ENCODE measurements around the gene CFAP54. TPM values are rescaled to one million over a fixed set of nuclear protein-coding genes. Genes with fewer than 3 reads are reported as not detected.

Gene CFAP54
- total RNA-seq, 1 experiment from 2014 or later: 0.71 TPM

DNA sequence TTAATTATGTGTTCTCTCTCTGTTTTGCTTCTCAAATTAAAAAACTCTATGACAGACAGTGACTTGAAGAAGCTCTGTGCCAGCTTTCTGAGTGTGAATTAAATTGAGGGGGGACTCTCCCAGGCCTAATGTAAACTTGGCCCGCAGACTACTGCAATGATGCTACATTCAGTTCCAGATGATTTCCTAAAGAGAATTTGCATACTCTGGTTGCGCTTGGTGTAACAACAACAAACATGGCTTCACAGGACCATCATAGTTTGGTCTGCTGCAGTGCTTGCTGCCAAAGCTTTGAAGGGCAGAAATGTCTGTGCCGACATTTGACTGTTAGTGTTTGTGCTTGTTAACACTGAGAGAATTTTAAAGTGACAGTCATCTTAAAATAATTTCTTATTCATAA, 25.0 kb downstream of the CFAP54 start:
- no peaks in the 10 kb centered on the region for H3K36me3 ChIP-seq (ENCODE audit: insufficient read depth, low read length, poor library complexity, severe bottlenecking)
- CTCF ChIA-PET: interaction anchor here (1.5 kb wide), 1 partner anchor 299 kb away, joined by 3 read pairs; no protein-coding TSS in a partner anchor
- H3K27me3 ChIP-seq (replicated peaks; ENCODE audit: insufficient read depth, low read depth, low read length, poor library complexity): no peaks in the 10 kb centered on the region
- no peak for DNase-seq (ENCODE audit: low spot score)
- no peaks in the 10 kb centered on the region for H3K4me1 ChIP-seq (ENCODE audit: insufficient read depth, low read length, poor library complexity, severe bottlenecking)
- TF ChIP-seq, protein P1, sequence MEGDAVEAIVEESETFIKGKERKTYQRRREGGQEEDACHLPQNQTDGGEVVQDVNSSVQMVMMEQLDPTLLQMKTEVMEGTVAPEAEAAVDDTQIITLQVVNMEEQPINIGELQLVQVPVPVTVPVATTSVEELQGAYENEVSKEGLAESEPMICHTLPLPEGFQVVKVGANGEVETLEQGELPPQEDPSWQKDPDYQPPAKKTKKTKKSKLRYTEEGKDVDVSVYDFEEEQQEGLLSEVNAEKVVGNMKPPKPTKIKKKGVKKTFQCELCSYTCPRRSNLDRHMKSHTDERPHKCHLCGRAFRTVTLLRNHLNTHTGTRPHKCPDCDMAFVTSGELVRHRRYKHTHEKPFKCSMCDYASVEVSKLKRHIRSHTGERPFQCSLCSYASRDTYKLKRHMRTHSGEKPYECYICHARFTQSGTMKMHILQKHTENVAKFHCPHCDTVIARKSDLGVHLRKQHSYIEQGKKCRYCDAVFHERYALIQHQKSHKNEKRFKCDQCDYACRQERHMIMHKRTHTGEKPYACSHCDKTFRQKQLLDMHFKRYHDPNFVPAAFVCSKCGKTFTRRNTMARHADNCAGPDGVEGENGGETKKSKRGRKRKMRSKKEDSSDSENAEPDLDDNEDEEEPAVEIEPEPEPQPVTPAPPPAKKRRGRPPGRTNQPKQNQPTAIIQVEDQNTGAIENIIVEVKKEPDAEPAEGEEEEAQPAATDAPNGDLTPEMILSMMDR (conservative IDR thresholded peaks at IDR 0.05; ENCODE audit: low read depth, low read length): no peak
- TF ChIP-seq EZH2 (IDR thresholded peaks at IDR 0.05; ENCODE audit: borderline replicate concordance, low read depth, low read length, poor library complexity, severe bottlenecking): no peak
- no TSS peak for BruUV-seq (replicated peaks)
- intact Hi-C loops (cut with micrococcal nuclease; ENCODE audit: unreplicated experiment): loop anchor here (10.0 kb wide), 2 partner anchors 690 to 930 kb away; no protein-coding TSS in a partner anchor
- POLR2A ChIA-PET (ENCODE audit: low non-redundant PET): no interaction called here
- no peak overlapping the region for H3K27ac ChIP-seq (ENCODE audit: low read depth, low read length, poor library complexity, severe bottlenecking)
- no peaks in the 10 kb centered on the region for H3K9me3 ChIP-seq (ENCODE audit: low read depth, low read length, poor library complexity, severe bottlenecking)
- H3K4me3 ChIP-seq (ENCODE audit: low read depth, low read length, poor library complexity, severe bottlenecking): no peak overlapping the region

- Histone ChIP-seq H3K27ac (ENCODE audit: low read depth, low read length, poor library complexity, severe bottlenecking) (no peak overlapping the region), H3K9me3 (ENCODE audit: low read depth, low read length, poor library complexity, severe bottlenecking) (no peaks in the 10 kb centered on the region), H3K36me3 (ENCODE audit: insufficient read depth, low read length, poor library complexity, severe bottlenecking) (no peaks in the 10 kb centered on the region), H3K27me3 (replicated peaks; ENCODE audit: insufficient read depth, low read depth, low read length, poor library complexity) (no peaks in the 10 kb centered on the region), H3K4me3 (ENCODE audit: low read depth, low read length, poor library complexity, severe bottlenecking) (no peak overlapping the region), H3K4me1 (ENCODE audit: insufficient read depth, low read length, poor library complexity, severe bottlenecking) (no peaks in the 10 kb centered on the region)
- ChIA-PET CTCF (interaction anchor here (0.7 to 1.3 kb wide), 4 partner anchors 71 to 457 kb away, joined by 3 to 8 read pairs (median 4); no protein-coding TSS in a partner anchor), POLR2A (ENCODE audit: low non-redundant PET) (interaction anchor here (0.6 kb wide), 2 partner anchors 24 to 378 kb away, joined by 3 to 5 read pairs; no protein-coding TSS in a partner anchor)
- no TSS peak for BruUV-seq (replicated peaks)
- peak; percentile 80 for DNase-seq (ENCODE audit: low spot score)
- no peak for TF ChIP-seq EZH2 (IDR thresholded peaks at IDR 0.05; ENCODE audit: borderline replicate concordance, low read depth, low read length, poor library complexity, severe bottlenecking)
- TF ChIP-seq, protein P1 (conservative IDR thresholded peaks at IDR 0.05; ENCODE audit: low read depth, low read length): peak; percentile 79
- intact Hi-C loops (cut with micrococcal nuclease; ENCODE audit: unreplicated experiment): loop anchor here (1.0 to 10.0 kb wide), 6 partner anchors 301 to 932 kb away; no protein-coding TSS in a partner anchor
Measured at GRCh38 chr12:96516472-96517430, 27.4 kb downstream of the CFAP54 start.

- DNase-seq (ENCODE audit: low spot score): peak; percentile 28
- intact Hi-C loops (cut with micrococcal nuclease; ENCODE audit: unreplicated experiment): no loop called here
- no peaks in the 10 kb centered on the region for H3K27me3 ChIP-seq (replicated peaks; ENCODE audit: insufficient read depth, low read depth, low read length, poor library complexity)
- H3K36me3 ChIP-seq (ENCODE audit: insufficient read depth, low read length, poor library complexity, severe bottlenecking): no peaks in the 10 kb centered on the region
- POLR2A ChIA-PET (ENCODE audit: low non-redundant PET): no interaction called here
- TF ChIP-seq EZH2 (IDR thresholded peaks at IDR 0.05; ENCODE audit: borderline replicate concordance, low read depth, low read length, poor library complexity, severe bottlenecking): no peak
- TF ChIP-seq, protein P1 (conservative IDR thresholded peaks at IDR 0.05; ENCODE audit: low read depth, low read length): no peak
- CTCF ChIA-PET: no interaction called here
- no peaks in the 10 kb centered on the region for H3K4me1 ChIP-seq (ENCODE audit: insufficient read depth, low read length, poor library complexity, severe bottlenecking)
- H3K9me3 ChIP-seq (ENCODE audit: low read depth, low read length, poor library complexity, severe bottlenecking): no peaks in the 10 kb centered on the region
- H3K4me3 ChIP-seq (ENCODE audit: low read depth, low read length, poor library complexity, severe bottlenecking): no peak overlapping the region
- no peak overlapping the region for H3K27ac ChIP-seq (ENCODE audit: low read depth, low read length, poor library complexity, severe bottlenecking)
- no TSS peak for BruUV-seq (replicated peaks)
Measured at GRCh38 chr12:96520767-96521166, 31.4 kb downstream of the CFAP54 start.

All from A673 (cell line).